Erythroblast (primary cell): Measurements from ENCODE around the gene SPAG16.

ENCODE experiments used
- GATA1 ChIP-seq: IDR thresholded peaks from 2 replicates; pipeline ENCODE4 v1.6.1; 2011; ENCODE audit warnings: low read depth, mild to moderate bottlenecking, control low read depth, low read length, moderate library complexity
- POLR2A ChIP-seq: IDR thresholded peaks from 2 replicates; pipeline ENCODE4 v1.6.1; 2011; ENCODE audit warnings: mild to moderate bottlenecking, low read length

GRCh38 chr2:214169736-214170135 lies 885.5 kb downstream of the SPAG16 start:
- TF ChIP-seq POLR2A (no peak), GATA1 (no peak)
